HG03432 (cell line): ENCODE data around the gene MAN1C1.

ENCODE experiments used
- ATAC-seq: cut with Tn5 transposase; IDR thresholded peaks from one replicate; pipeline ENCODE4 v1.9.1; 2021; ENCODE audit warnings: mild to moderate bottlenecking, moderate library complexity; ENCODE audit not compliant: unreplicated experiment

Gene MAN1C1

GRCh38 chr1:25616095-25616986, at the start of gene MAN1C1:
Gene MAN1C1 (plus strand): TSS chr1:25616791. CDS start chr1:25617798, 1,007 bp downstream.
- peak; percentile 69 for ATAC-seq

DNA sequence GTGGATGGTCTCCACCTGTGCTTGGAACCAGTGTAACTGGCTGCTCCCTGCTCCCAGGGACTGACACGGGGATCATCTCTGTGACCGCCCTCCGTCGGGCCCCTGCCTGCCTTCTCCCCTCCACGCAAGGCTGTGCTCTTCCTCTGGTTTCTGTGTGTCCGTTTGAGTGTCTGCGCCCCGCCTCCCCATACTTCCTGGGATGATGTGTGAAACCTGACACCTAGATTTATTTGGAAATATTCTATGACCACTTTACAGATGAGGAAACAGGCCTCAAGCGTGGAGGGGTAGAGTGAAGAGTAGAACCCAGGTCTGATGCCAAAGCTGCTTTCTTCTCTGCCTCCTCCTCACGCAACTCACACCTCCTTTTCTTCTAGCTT, 48.9 kb upstream of the MAN1C1 start:
- ATAC-seq = no peak

GRCh38 chr1:25568090-25568833, 48.3 kb upstream of the MAN1C1 start:
- no peak for ATAC-seq

DNA sequence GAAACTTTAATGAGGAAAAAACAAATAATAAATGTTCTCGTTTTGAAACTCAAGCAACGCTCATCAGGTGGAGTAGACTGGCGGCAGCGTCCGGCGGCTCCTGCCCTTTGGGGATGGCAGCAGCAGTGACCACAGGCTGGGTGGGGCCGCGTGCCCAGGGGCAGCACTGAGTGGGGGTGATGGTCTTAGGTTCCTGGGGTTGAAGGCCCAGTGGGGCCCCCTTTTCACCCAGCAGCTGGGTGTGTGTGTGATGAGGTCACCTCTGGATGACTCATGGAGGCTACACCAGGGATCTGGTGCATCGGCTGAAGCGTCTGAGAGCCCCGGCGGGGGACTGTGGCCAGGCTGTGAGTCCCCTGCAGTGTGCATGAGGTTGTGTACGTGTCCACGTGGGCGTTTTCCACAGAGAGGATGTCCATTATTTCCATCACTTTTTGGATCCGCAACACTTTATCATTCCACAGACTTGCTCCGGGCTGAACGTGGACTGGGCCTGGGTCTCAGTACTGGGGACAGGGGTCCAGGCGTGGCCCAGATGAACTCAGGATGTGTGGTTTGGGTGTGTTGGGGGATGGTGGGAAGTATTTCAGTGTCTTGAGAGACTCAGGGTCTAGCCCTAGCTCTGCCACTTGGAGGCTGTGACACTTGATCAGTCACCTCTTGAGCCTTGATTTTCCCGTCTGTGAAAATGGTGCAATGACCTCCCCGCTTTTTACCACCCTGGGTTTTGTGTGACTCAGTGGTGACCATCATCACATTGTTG, 47.6 kb upstream of the MAN1C1 start:
- ATAC-seq = no peak

DNA sequence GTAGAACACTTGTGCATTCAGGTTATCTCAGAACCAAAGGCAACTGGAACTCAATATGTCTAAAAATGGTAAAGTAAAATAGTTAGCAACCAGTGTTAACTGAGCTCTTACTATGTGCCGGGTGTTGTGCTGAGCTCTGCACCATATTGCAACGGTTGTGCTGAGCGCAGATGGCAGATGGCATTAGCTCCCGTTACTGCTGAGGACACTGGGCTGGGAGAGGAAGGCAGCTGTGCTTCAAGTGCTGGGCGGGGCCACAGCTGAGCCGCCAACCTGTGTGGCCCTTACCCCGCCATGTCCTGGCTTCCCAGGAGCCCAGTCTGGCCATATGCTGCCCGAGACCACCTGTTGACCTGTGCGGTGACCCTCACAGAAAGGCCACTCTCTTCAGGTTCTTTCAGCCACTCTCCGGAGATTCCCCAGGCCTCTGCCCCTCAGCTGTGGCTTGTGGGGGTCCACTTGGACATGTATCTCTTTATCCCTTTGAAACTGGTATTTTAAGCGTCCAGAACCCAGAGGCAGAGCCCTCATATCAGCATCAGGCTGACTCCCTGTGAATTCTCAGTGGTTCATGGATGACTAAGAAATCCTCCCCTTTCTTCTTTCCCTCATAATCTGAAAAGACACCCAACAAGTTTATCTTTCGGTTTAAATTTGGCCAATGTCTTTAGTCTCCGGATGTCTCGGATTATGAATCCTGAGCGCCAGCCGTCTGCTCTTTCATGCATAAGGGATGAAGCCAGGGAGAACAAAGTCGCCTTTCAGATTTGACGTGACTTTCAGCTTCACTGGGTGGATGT, 46.8 kb upstream of the MAN1C1 start:
- ATAC-seq = no peak

DNA sequence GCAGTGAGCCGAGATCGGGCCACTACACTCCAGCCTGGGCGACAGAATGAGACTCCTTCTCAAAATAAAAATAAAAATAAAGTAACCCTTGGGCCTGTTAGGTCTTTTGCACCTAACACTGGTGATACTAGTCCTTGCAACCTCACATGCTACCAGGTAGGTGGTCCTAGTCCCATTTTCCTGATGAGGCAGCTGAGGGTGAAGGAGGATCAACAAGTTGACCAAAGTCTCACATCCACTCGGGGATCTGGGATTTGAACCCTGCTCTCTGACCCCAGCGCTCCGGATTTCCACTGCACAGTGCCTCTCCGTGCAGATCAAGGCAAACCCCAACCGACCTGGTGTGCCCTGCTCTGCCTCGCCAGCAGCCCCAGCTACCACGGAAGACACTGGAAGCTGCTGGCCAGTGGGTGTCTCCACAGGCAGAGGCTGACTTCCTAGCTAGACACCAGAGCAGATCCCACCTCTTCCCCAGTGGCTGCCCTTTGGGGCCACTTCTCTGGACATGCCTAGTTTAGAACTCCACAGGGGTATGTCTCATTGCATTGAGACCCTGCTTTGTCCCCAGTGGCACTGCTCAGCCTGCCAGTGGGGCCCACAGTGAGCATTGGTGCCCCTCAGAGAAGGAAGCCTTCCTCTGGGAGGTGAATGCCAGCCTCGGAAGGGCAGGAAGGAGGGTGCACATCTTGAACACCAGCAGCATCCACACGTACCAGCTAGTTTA, 45.6 kb upstream of the MAN1C1 start:
- ATAC-seq = no peak

GRCh38 chr1:25571522-25571970, 45.0 kb upstream of the MAN1C1 start:
- no peak for ATAC-seq

GRCh38 chr1:25572107-25572506, 44.5 kb upstream of the MAN1C1 start:
- ATAC-seq = no peak

DNA sequence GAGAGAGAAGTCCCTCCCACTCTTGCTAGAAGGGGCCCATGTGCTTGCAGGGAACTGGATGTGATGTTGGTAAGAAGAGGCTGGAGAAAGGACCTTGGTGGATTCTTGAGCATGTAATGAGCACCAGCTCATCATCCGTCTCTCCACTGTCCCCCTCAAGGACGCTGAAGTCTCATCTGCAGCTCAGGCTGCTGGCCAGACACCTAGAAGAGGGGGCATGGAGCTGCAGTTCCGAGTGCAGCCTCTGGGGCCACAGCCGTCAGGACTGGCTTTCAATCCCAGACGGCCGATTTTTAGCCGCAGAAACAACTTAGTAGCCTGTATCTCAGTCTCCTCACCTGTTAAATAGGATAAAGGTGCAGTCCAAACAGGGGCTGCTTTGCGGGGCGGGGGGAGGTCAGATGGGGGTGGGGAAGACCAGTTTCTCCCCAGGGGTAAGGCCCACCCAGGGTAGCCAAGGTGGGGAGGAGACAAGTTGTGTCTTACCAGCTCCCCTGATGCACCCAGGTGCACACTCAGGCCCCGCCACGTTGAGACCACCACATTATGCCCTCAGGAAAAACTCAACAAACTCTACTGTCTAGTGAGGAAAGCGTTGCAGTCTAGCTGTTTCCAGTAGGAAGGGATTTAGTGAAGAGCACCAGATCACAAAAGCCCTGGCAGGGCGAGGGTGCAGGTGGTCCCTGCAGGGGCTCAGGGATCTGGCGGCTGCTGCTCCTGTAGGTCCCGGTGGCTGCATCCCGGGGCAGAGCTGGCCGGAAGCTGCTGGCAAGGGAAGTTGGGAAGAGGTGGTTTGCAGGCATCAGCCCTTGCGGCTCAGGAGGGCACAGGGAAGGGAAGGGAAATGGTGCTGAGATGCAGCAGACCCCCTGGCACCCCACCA, 43.6 kb upstream of the MAN1C1 start:
- ATAC-seq = no peak

GRCh38 chr1:25573591-25573930, 43.0 kb upstream of the MAN1C1 start:
- ATAC-seq = no peak

GRCh38 chr1:25573961-25574360, 42.6 kb upstream of the MAN1C1 start:
- no peak for ATAC-seq

GRCh38 chr1:25575191-25575590, 41.4 kb upstream of the MAN1C1 start:
- ATAC-seq = no peak

DNA sequence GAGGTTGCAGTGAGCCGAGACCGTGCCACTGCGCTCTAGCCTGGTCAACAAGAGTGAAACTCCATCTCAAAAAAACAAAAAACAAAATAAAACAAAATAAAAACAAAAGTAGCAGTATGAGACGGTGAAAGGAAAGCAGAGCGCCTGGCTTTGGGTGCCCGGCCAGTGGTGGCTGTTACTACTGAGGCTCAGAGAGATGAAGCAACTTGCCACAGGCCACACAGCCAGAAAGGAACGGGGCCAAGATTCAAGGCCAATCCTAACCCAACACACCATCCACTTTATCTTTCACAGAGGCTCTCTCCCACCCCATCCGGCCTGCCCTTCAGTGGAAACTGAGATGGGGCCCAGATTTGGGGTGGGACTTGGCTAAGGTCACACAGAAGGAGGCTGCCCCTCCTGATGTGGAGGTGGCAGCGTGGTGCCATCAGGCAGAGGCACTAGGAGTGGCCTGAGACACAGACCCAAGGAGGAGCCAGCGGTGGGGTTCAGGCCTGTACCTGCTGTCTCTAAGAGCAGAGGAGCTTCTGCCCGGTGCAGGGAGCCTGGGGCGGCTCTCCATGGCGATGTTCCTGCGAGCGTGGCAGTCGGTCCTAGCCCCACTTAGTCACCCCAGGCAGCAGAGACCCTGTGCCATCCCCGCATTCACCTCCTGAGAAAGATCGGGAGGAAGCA, 40.0 kb upstream of the MAN1C1 start:
- ATAC-seq = no peak

DNA sequence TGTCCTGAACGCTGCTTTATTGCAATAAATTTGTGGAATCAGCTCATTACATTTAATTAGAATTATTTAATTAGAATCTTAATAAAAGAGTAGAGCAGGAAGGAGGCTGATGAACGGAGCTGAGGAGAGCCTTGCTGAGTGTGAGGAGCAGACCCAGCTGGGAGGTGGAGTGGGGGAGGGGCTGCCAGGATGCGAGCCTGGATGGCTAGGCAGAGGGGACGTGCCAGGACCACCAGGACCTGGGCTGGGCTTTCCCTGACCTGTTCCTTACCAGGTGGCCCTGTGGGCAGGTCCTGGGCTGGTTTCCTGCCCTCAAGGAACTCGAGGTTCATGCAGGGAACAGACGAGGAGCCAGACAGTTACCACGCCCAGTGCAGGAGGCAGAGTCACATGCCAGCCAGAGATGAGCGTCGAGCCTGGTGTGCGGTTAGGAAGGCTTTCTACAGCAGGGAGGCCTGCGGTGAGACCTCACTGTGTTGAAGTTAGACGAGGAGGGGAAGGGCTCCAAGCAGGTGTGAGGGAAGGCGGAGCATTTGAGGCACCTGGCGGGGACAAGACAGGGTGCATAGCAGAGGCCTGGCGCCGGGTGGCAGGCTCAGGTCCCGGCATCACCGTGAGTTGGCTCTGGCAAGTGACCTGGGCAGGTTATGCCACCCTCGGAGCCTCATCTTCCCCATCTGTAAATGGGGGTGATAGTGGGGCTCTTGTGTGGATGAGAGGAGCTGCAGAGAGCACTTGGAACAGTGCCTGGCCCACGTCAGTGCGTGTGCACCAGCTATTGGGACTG, 39.3 kb upstream of the MAN1C1 start:
- ATAC-seq = no peak

DNA sequence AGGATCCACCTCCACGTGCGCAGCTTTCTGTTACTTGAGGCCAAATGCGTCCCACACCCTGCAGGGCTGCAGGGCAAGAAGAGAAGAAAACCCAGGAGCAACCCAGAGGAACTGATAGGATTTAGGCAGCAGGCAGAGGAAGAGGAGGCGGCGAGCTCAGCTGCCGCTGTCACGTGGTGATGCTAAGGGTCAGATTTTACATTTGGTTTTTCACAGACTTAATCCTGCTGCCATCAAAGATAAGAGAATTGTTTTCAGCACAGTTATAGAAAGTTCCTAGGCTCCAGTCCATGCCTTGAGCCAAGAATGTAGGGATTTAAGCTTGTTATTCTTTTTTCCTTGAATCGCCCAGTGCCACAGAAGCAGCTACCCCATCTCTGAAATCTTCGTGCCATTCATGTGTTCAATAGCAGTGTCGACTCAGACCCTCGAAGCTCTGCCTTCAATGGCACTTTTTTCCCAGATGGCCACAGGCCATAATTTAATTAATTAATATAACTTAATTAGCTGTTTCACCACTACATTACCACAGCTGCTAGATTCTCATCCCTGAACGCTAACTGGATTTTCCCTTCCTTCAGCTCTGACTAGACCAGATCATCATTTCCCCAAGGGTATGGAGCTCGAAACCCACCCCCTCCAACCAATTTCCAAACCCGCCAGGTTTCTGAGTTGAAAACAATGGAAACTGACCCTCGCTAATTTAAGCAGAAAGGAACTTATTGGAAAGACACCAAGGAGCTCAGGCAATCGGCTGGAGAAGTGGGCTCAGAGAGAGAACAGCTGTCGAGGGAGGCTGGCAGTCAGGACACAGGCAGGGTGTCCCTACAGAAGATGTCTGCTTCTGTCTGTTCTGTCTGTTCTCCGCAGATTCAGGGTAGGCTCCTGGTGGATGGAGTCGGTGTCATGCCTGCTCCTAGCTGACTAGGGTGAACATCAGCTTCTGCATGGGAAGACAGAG, 37.0 kb upstream of the MAN1C1 start:
- no peak for ATAC-seq

DNA sequence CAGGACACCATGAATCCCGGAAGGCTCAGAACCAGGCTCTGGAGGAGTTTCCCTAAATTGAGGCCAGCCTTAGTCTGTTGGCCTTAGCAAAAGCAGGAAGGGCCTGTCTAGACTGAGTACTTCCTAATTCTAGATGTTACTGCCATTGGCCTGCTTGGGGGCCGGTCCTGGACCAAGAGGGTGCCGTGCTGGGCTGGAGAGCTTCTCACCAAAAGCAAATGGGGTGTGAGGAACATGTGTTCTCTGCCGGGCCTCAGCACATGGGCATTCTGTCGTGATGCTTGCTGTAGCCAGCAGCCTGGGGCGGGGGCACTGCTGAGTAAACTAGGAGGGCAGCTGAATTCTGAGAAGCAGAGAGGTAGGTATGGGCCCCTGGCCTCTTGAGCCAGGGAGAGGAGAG, 35.7 kb upstream of the MAN1C1 start:
- ATAC-seq = no peak

DNA sequence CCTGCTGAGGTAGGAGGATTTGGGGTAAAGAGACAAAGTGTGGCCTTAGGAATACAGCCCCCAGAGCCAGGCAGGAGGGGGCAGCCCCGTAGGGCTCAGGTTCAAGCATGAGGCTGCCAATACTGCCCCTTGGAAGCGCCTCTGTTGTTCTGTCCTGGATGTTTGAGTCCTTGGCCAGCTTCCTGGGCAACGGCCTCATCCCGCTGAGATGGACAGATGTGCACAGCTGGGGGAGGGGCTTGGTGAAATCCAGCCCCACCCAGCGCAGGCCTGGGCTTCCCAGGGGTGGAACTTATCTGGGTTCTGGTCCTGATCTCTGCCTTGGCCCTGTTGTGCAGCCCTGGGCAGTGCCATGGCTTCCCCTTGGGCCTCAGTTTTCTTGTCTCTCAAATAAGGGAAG, 34.8 kb upstream of the MAN1C1 start:
- no peak for ATAC-seq
